ENCODE results near the gene GALNS.

DNA sequence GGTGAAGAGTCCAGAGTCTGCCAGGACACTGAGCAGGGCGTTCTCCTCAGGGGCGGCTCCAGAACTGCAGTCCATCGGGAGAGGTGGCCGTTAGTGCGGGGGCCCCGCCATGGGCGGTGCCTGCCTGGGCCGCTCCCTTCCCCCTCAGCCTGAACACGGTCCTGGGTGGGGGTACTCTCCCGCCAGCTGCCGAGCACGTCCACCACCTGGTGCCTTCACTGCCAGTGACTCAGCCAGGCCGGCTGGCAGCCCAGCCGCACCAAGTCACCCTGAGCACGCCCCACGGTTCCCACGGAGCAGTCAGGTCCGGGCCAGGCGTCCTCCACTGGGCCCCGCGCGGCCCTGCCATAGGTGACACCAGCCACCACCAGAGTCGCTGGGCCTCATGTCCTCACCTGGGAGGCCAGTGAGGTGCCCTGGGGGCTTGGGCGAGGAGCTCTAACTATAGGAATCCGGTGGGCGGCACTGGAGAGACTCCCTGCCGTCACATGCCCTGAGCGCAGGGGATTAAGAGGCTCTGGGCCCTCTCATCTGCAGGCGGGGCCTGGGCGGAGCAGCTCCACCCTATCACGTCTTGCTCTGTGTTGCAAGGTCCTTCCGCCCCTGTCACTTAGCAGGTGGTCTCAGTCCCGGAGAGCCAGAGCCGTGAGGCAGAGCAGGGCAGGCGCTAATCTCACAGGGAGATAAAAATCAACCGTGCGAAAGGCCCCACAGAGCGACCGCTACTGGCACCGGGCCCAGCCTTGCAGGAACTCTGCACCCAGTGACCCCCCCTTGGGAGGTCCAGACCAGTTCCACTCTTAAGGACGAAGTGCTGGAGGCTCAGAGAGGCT, 86.1 kb downstream of the GALNS start:
- no peak for TF ChIP-seq ZNF274 (IDR thresholded peaks at IDR 0.05; ENCODE audit: low read depth, low read length)
- no peak for TF ChIP-seq YY1 (IDR thresholded peaks at IDR 0.05; ENCODE audit: insufficient read depth, insufficient read length)
- TF ChIP-seq SUZ12 (IDR thresholded peaks at IDR 0.05; ENCODE audit: extremely low read depth, insufficient read depth, insufficient read length), result no peak

Measured in NT2/D1 (cell line).